Right lobe of liver (tissue), 6 donors: Measurements from ENCODE around the gene PTPRK. TPM values are rescaled to one million over a fixed set of nuclear protein-coding genes. Genes with fewer than 3 reads are reported as not detected.

ENCODE experiments used
- ATAC-seq, 4 donors: fragments of 200-7000 bp; cut with Tn5 transposase; one replicate each; pipeline ENCODE4 v1.9.1; 2020; ENCODE audit warnings: mild to moderate bottlenecking in 4 of 4, moderate library complexity in 4 of 4
- DNase-seq, 3 donors: peaks; one replicate each; pipeline ENCODE4 v3.0.0-alpha.2; 2020
- H3K27ac ChIP-seq, 3 donors: fragments of 200-600 bp; one replicate each; pipeline ENCODE4 v1.8.0; 2022
- H3K27me3 ChIP-seq, 2 donors: fragments of 200-600 bp; one replicate each; pipeline ENCODE4 v1.8.0; 2022
- H3K36me3 ChIP-seq, 4 donors: fragments of 200-600 bp; sonication (generic) in 1 of 4; one replicate each; pipeline versions ENCODE4 v1.5.1 to v1.8.0; 2017 to 2022; ENCODE audit warnings: control low read depth in 1 of 4
- H3K4me1 ChIP-seq, 4 donors: fragments of 200-600 bp; sonication (generic) in 1 of 4; one replicate each; pipeline versions ENCODE4 v1.5.1 to v1.8.0; 2017 to 2022; ENCODE audit warnings: control low read depth in 1 of 4
- H3K4me3 ChIP-seq, 3 donors: fragments of 200-600 bp; one replicate each; pipeline ENCODE4 v1.8.0; 2022
- H3K9me3 ChIP-seq, 4 donors: fragments of 200-600 bp; sonication (generic) in 1 of 4; one replicate each; pipeline versions ENCODE4 v1.5.1 to v1.8.0; 2017 to 2022; ENCODE audit warnings: control low read depth in 1 of 4
- CTCF ChIP-seq, 4 donors: fragments of 200-600 bp in 3 of 4; fragments of 450-650 bp in 1 of 4; IDR thresholded peaks; one replicate each; pipeline versions ENCODE4 v1.5.1 to v1.8.0; 2016 to 2022; ENCODE audit warnings: antibody characterized with exemption in 4 of 4, mild to moderate bottlenecking in 2 of 4
- POLR2A ChIP-seq: fragments of 450-650 bp; IDR thresholded peaks from one replicate; pipeline ENCODE4 v1.6.1; 2017; ENCODE audit warnings: antibody characterized with exemption, mild to moderate bottlenecking
- WGBS: methylation state at CpG from one replicate; pipeline ENCODE4 v1.1.6; 2018; ENCODE audit warnings: low coverage, low lambda C conversion rate; ENCODE audit not compliant: insufficient coverage; ENCODE audit errors: missing lambda C conversion rate; 5-methylcytosine and 5-hydroxymethylcytosine counted together
- intact Hi-C, 2 donors: fragments of 100-400 bp; cut with DNase I; formaldehyde crosslinking; loops; one replicate each; pipeline versions ENCODE4 v1.11.2 to v1.14.1; 2022
- long read RNA-seq: library from polyadenylated mRNA; unstranded; transcript quantifications from one replicate; pipeline ENCODE4 v2.0.0, GENCODE V29; 2019
- total RNA-seq, 6 experiments: library from RNA; depleted of rRNA in 2 of 6; stranded (reverse); fragments of >200 nt in 2 of 6; fragmentation: NEBNext Ultra II Directional in 3 of 6; extraction: Animal tissue kit (Norgen Biotek cat#: 25700) in 3 of 6; gene quantifications; one replicate each; pipeline versions ENCODE4 v1.1.0 to v1.2.4, GENCODE V29; 2016 to 2023
- donor health status: DM: no; HTN: yes; CAD: no.
- donor health status: DM: no; HTN: no; CAD: no.
- donor health status: DM: no; HTN: no; CAD: no.
- donor health status: DM: no; HTN: yes; CAD: no.
- donor health status: DM: no; HTN: yes; CAD: no.

PTPRK gene
- total RNA-seq, result 10 to 100 TPM; 27.7 to 54.5 (median 35.7) TPM
- long read RNA-seq, partial matches to known transcripts, result 2 of 4 reads
- long read RNA-seq, other reads (novel, unspliced or antisense), result 2 of 4 reads

DNA sequence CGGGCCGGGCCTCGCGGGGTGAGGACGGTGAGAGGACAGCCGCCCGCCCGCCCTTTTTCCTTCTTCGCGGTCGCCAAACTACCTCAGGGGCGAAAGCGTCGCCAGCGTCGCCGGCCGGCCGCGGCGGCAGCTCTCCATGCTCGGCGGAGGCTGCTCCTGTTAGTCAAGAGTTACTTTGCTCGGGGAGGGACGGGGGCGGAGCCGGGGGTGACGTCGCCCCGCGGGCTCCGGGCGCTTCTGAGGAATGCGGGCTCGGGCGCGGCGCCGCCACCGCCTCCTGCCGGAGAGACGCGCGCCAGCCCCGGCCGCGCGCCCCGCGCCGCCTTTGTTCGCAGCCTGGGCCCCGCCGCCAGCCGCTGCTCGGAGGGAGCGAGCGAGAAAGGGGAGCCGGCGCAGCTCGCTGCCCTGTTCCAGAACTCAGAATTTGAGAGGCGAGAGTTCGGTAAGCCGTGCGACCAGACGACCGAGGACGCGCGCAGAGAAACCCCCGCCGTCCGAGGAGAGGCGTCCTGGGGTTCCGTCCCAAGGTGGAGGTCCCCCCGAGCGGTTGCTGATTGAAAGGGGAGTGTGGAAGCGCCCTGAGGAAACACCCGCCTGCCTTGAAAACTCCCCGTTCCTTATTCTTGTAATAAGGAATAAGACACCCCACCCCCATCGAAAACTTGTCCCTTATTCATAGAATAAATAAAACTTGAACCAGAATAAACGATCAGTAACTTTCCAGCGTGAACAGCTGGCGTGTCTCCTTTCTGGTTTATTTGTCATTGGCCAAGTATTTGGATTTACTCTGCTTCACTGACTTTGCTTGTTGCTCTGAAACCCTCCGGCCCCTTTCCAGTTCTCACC lies at the start of gene PTPRK:
Gene PTPRK, minus strand, starts transcription at position 164 of the 846 bp plus-strand sequence. CDS start 241 bp downstream, outside the sequence.
- H3K27ac ChIP-seq, result peak within 1 kb of the TSS; percentile 97 to 98 (median 98)
- H3K4me1 ChIP-seq, result peaks cover 0 to 22% (median 6%) of the 10 kb centered on the region in 4 donors
- WGBS, result under 1% methylated on average over 18 of the region's 85 CpGs
- H3K36me3 ChIP-seq, result no peaks in the 10 kb centered on the region
- DNase-seq, result peak; percentile 94 to 96 (median 96)
- H3K9me3 ChIP-seq, result no peaks in the 10 kb centered on the region
- no peaks in the 10 kb centered on the region for H3K27me3 ChIP-seq
- ATAC-seq, result peak; percentile 83 to 93 (median 88)
- TF ChIP-seq CTCF (IDR thresholded peaks at IDR 0.05) (peak; percentile 56 to 86 (median 66)), POLR2A (peak; percentile 99)
- intact Hi-C loops, result no loop called here
- peak within 1 kb of the TSS; percentile 75 to 80 (median 79) for H3K4me3 ChIP-seq

- DNase-seq (no peak), ATAC-seq (no peak)
- Histone ChIP-seq H3K27ac (no peak overlapping the region), H3K36me3 (no peaks in the 10 kb centered on the region), H3K9me3 (no peaks in the 10 kb centered on the region), H3K4me1 (no peaks in the 10 kb centered on the region), H3K27me3 (no peaks in the 10 kb centered on the region), H3K4me3 (no peak overlapping the region)
- 44% methylated on average over 1 of the region's 1 CpG for WGBS
- intact Hi-C loops, result no loop called here
- TF ChIP-seq POLR2A (no peak), CTCF (IDR thresholded peaks at IDR 0.05) (no peak)
These were observed 46.6 kb upstream of the PTPRK start for GRCh38 chr6:128567029-128567428.

GRCh38 chr6:128560966-128561365 lies 40.6 kb upstream of the PTPRK start:
- no peaks in the 10 kb centered on the region for H3K36me3 ChIP-seq
- H3K4me1 ChIP-seq, result no peaks in the 10 kb centered on the region
- DNase-seq (no peak), ATAC-seq (no peak)
- H3K27me3 ChIP-seq, result no peaks in the 10 kb centered on the region
- intact Hi-C loops, result no loop called here
- no peak overlapping the region for H3K4me3 ChIP-seq
- TF ChIP-seq CTCF (IDR thresholded peaks at IDR 0.05) (no peak), POLR2A (no peak)
- H3K27ac ChIP-seq, result no peak overlapping the region
- H3K9me3 ChIP-seq, result no peaks in the 10 kb centered on the region

DNA sequence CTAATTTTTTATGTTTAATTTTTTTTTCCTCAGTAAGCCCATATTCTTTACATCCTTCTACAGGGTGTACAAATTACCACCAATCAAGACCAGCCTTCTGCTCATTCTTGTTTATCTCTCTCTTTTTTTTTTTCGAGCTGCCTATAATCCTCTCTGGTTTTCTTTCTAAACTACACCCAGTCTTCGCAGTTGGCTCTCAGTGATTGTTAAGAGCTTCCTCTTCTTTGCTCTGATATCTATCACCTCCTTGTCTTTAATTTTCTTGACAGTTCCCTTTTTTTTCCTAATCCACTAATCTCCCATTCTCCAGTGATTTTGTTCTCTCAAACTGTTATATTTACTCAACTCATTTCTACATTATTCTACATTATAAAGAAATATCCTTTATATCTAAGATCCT lies 38.5 kb upstream of the PTPRK start:
- Histone ChIP-seq H3K4me3 (no peak overlapping the region), H3K9me3 (no peaks in the 10 kb centered on the region), H3K27me3 (no peaks in the 10 kb centered on the region), H3K36me3 (no peaks in the 10 kb centered on the region), H3K4me1 (no peaks in the 10 kb centered on the region), H3K27ac (no peak overlapping the region)
- ATAC-seq (no peak), DNase-seq (no peak)
- intact Hi-C loops, result no loop called here
- TF ChIP-seq POLR2A (no peak), CTCF (IDR thresholded peaks at IDR 0.05) (no peak)
- WGBS, result 85% methylated on average over 2 of the region's 2 CpGs
